HFF-Myc (cell line): Measurements from ENCODE around the gene CNGB1.
"Not testable (repeated sequence)": the region's sequence is repeated elsewhere in the genome, so short reads cannot be mapped to it uniquely, and the experiment has no call there.

Experiments
- DNase-seq: peaks from one replicate; pipeline ENCODE4 v3.0.0-alpha.2; 2011; ENCODE audit warnings: low read depth; ENCODE audit errors: extremely low read depth
- H3K4me3 ChIP-seq: replicated peaks from 2 replicates; pipeline ENCODE4 v1.5.1; 2011; ENCODE audit warnings: low read depth, mild to moderate bottlenecking, control low read depth, low read length
- TF ChIP-seq, protein P1 (sequence below): IDR thresholded peaks from 2 replicates; pipeline ENCODE4 v1.5.1; 2012; ENCODE audit warnings: mild to moderate bottlenecking, low read depth, low read length, control low read depth; ENCODE audit errors: missing control alignments

The CNGB1 gene

DNA sequence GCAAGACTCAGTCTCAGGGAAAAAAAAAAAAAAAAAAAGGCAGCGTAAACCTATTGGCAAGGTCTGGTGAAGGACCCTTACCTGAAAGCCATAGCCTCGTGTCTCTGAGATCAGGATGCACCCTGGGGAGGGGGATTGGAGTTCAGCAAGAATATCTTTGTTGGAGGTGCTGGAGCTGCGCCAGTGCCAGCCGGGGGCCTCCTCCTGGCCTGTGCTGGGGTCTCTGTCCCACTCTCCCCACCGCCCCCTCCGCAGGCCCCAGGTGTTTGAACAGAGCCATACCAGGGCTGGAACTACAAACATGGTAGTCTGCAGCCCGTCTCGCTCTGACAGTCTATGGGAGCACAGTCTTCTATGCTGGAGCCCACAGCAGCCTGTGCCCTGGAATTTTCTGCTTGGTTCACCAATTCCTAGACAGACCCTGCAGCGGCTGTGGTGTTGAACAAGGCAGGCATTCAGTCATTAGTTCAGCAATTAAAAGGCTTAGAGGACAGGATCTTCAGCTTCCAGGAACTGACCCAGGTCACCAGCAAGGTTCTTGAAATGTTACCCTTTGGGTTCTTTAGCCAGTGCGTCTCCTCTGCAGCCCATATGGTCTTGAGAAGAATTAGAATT lies 126.4 kb downstream of the CNGB1 start:
- TF ChIP-seq, protein P1, sequence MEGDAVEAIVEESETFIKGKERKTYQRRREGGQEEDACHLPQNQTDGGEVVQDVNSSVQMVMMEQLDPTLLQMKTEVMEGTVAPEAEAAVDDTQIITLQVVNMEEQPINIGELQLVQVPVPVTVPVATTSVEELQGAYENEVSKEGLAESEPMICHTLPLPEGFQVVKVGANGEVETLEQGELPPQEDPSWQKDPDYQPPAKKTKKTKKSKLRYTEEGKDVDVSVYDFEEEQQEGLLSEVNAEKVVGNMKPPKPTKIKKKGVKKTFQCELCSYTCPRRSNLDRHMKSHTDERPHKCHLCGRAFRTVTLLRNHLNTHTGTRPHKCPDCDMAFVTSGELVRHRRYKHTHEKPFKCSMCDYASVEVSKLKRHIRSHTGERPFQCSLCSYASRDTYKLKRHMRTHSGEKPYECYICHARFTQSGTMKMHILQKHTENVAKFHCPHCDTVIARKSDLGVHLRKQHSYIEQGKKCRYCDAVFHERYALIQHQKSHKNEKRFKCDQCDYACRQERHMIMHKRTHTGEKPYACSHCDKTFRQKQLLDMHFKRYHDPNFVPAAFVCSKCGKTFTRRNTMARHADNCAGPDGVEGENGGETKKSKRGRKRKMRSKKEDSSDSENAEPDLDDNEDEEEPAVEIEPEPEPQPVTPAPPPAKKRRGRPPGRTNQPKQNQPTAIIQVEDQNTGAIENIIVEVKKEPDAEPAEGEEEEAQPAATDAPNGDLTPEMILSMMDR: no peak
- H3K4me3 ChIP-seq: no peak overlapping the region

DNA sequence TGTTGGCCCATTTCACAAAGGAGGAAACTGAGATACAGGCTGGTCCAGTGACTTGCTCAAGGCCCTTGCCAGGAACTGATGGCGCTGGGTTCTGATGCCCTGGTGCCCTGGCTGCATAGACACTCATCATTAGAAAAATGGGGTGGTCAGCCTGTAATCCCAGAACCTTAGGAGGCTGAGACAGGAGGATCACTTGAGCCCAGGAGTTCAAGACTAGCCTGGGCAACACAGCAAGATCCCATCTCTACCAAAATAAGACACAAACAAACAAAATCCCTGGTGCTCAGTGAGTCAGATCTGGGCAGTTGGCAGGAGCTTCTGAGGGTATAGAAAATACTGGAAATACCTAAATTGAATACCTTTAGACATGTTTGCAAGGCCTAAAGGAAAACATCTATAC lies 127.5 kb downstream of the CNGB1 start:
- DNase-seq: no peak
- H3K4me3 ChIP-seq: no peak overlapping the region
- TF ChIP-seq, protein P1: no peak

More for the DNA sequence above, 126.4 kb downstream of the CNGB1 start:
- no peak for DNase-seq

DNA sequence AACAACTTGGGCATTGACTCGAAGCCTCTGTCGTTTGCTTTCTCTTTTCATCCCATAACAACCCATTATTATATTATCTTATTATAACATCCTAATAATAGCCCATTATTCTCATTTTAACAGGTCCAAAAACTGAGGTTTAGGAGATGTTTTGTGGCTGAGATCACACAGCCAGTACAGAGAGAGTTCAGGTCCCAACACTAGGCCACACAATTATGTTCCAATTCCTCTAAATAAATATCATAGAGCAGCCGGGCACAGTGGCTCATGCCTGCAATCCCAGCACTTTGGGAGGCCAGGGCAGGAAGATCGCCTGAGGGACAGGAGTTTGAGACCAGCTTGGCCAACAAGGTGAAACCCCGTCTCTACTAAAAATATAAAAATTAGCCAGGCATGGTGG lies 128.3 kb downstream of the CNGB1 start:
- DNase-seq: no peak
- no peak overlapping the region for H3K4me3 ChIP-seq
- TF ChIP-seq, protein P1: no peak

DNA sequence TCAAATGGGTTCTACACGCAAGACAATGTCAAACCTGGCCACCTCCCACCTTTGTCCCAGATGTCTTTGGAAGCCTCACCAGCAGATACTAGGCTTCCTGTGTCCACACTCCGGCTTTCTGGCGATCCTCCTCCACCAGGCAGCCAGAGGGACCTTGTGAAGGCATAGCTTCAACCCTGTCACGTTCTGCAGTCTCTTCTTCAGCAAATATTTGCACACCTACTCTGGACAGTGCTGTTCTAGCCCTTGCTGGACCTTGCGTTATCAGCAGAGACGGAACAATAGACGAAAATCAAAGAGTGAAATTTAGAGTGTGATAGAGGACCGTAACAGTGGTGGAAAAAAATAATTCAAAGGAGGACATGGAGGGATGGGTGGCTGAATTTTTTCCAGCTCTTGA lies 130.1 kb downstream of the CNGB1 start:
- TF ChIP-seq, protein P1: no peak
- DNase-seq: no peak
- no peak overlapping the region for H3K4me3 ChIP-seq

DNA sequence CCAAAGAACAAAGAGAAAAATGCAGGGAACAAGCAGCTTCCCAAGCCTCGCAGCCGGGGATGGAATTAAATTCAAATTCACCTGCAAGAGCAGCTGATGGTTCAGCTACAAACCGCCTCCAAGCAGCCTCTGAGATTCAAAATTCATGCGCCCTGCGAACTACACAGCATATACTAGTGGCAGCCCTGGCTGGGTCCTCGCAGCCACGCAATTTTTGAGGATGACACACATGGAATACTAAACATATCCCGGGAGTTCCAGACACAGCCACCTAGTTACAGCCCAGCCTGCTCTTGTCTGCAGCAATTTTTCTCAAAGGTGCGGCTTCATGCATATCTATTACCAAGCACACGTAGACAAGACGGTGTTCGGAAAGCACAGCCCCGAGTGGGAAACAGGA lies 132.8 kb downstream of the CNGB1 start:
- no peak for DNase-seq
- no peak overlapping the region for H3K4me3 ChIP-seq
- TF ChIP-seq, protein P1: no peak

DNA sequence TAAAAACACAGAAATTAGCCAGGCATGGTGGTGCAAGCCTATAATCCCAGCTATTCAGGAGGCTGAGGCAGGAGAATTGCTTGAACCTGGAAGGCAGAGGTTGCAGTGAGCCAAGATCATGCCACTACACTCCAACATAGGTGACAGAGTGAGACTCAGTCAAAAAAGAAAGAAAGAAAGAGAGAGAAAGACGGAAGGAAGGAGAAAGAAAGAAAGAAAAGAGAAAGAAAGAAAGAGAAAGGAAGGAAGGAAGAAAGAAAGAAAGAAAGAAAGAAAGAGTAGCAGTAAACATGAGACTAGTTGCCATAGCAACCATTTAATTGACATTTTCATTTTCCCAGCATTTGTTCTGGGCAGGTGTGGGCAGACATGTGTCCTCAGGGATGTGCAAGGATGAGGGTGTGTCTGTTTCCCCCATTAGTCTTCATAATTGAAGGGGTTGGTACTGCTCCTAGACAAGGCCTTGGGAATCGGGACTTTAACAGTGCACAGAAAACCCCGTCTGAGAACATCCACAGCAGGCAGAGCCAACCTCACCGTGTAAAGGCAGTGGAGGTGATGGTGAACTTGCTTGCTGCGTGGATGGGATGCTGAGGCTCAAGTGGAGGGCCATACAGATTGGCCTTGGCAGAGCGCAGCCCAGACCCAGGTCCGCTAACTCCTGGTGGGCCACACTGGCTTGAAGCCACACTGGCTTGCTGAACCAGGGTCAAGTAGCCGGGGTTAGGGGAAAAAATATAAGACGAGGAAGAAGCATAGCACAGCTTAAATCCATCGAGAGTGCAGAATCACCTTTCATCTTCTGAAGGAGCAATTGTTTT lies 133.4 kb downstream of the CNGB1 start:
- TF ChIP-seq, protein P1: no peak
- DNase-seq: no peak
- no peak overlapping the region for H3K4me3 ChIP-seq

DNA sequence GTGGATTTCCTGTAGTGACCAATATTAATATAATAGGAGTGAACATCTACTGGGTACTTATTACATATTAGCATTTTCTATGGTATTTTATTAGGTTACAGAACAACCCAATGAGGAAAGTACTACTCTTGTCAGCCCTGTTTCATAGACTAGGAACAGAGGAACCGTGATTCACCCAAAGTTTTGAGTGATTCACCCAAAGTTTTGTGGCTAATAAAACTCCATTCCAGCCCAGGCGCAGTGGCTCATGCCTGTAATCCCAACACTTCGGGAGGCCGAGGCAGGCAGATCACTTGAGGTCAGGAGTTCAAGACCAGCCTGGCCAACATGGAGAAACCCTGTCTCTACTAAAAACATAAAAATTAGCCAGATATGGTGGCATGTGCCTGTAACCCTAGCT lies 135.5 kb downstream of the CNGB1 start:
- H3K4me3 ChIP-seq: not testable (repeated sequence)

More for the DNA sequence above, 135.5 kb downstream of the CNGB1 start:
- DNase-seq: not testable (repeated sequence)
